ENCODE data around the gene CAPZA2.

- no peak for TF ChIP-seq EZH2 (IDR thresholded peaks at IDR 0.05; ENCODE audit: low read length, unreplicated experiment)
- TF ChIP-seq CTCF (conservative IDR thresholded peaks at IDR 0.05; ENCODE audit: low read depth, low read length), result no peak
Observed at GRCh38 chr7:116888895-116889294, 26.5 kb downstream of the CAPZA2 start.
